ENCODE measurements around the gene BOLA1. TPM values are rescaled to one million over a fixed set of nuclear protein-coding genes. Genes with fewer than 3 reads are reported as not detected.
A peak's percentile ranks its signal among the peaks of the same experiment; 100 is the strongest.

Gene BOLA1
- total RNA-seq, 1 donor from 2014 or later = 6.3 TPM

- Histone ChIP-seq H3K27me3 (ENCODE audit: control insufficient read depth in 3 of 3, insufficient read depth in 3 of 3, low read length in 3 of 3) (no peaks in the 10 kb centered on the region), H3K4me1 (ENCODE audit: control insufficient read depth in 3 of 3, insufficient read depth in 3 of 3, low read length in 3 of 3) (peaks cover 25% of the 10 kb centered on the region in 3 donors), H3K36me3 (ENCODE audit: control insufficient read depth in 3 of 3, insufficient read depth in 3 of 3, low read length in 3 of 3) (peaks cover 34 to 37% (median 37%) of the 10 kb centered on the region in 3 donors)
Observed at GRCh38 chr1:149928401-149928724, 29.0 kb downstream of the BOLA1 start.

GRCh38 chr1:149929856-149930255 lies 30.5 kb downstream of the BOLA1 start:
- Histone ChIP-seq H3K27ac (ENCODE audit: low read depth, low read length) (no peak overlapping the region), H3K27me3 (ENCODE audit: control insufficient read depth in 3 of 3, insufficient read depth in 3 of 3, low read length in 3 of 3) (no peaks in the 10 kb centered on the region), H3K36me3 (ENCODE audit: control insufficient read depth in 3 of 3, insufficient read depth in 3 of 3, low read length in 3 of 3) (peaks cover 19 to 23% (median 23%) of the 10 kb centered on the region in 3 donors), H3K9me3 (ENCODE audit: control insufficient read depth in 3 of 3, low read length in 3 of 3) (no peaks in the 10 kb centered on the region), H3K4me3 (ENCODE audit: low read length in 3 of 3) (no peak overlapping the region), H3K4me1 (ENCODE audit: control insufficient read depth in 3 of 3, insufficient read depth in 3 of 3, low read length in 3 of 3) (peaks cover 25 to 32% (median 32%) of the 10 kb centered on the region in 3 donors), H3K9ac (ENCODE audit: low read depth in 1 of 3, low read length in 3 of 3) (no peak overlapping the region)

More at GRCh38 chr1:149928401-149928724, 29.0 kb downstream of the BOLA1 start:
- Histone ChIP-seq H3K9me3 (ENCODE audit: control insufficient read depth in 3 of 3, low read length in 3 of 3) (no peaks in the 10 kb centered on the region), H3K4me3 (ENCODE audit: low read length in 3 of 3) (peak overlapping the region; percentile 95 to 97 (median 97)), H3K9ac (ENCODE audit: low read depth in 1 of 3, low read length in 3 of 3) (peak overlapping the region; percentile 93 to 97 (median 95)), H3K27ac (ENCODE audit: low read depth, low read length) (peak overlapping the region; percentile 91)

- Histone ChIP-seq H3K9ac (ENCODE audit: low read depth in 1 of 3, low read length in 3 of 3) (no peak overlapping the region), H3K4me3 (ENCODE audit: low read length in 3 of 3) (no peak overlapping the region), H3K27ac (ENCODE audit: low read depth, low read length) (no peak overlapping the region), H3K36me3 (ENCODE audit: control insufficient read depth in 3 of 3, insufficient read depth in 3 of 3, low read length in 3 of 3) (peaks cover 5 to 9% (median 8%) of the 10 kb centered on the region in 3 donors), H3K27me3 (ENCODE audit: control insufficient read depth in 3 of 3, insufficient read depth in 3 of 3, low read length in 3 of 3) (no peaks in the 10 kb centered on the region), H3K9me3 (ENCODE audit: control insufficient read depth in 3 of 3, low read length in 3 of 3) (no peaks in the 10 kb centered on the region), H3K4me1 (ENCODE audit: control insufficient read depth in 3 of 3, insufficient read depth in 3 of 3, low read length in 3 of 3) (peaks cover 22 to 33% (median 27%) of the 10 kb centered on the region in 3 donors)
Observed at GRCh38 chr1:149931212-149931790, 31.9 kb downstream of the BOLA1 start.

- Histone ChIP-seq H3K36me3 (ENCODE audit: control insufficient read depth in 3 of 3, insufficient read depth in 3 of 3, low read length in 3 of 3) (peaks cover 0 to 5% (median under 1%) of the 10 kb centered on the region in 3 donors), H3K27me3 (ENCODE audit: control insufficient read depth in 3 of 3, insufficient read depth in 3 of 3, low read length in 3 of 3) (no peaks in the 10 kb centered on the region), H3K27ac (ENCODE audit: low read depth, low read length) (no peak overlapping the region), H3K4me1 (ENCODE audit: control insufficient read depth in 3 of 3, insufficient read depth in 3 of 3, low read length in 3 of 3) (peaks cover 22 to 35% (median 29%) of the 10 kb centered on the region in 3 donors), H3K9ac (ENCODE audit: low read depth in 1 of 3, low read length in 3 of 3) (no peak overlapping the region), H3K9me3 (ENCODE audit: control insufficient read depth in 3 of 3, low read length in 3 of 3) (no peaks in the 10 kb centered on the region), H3K4me3 (ENCODE audit: low read length in 3 of 3) (no peak overlapping the region)
Observed at GRCh38 chr1:149932474-149932873, 33.1 kb downstream of the BOLA1 start.

- H3K36me3 ChIP-seq (ENCODE audit: control insufficient read depth in 3 of 3, insufficient read depth in 3 of 3, low read length in 3 of 3) = peaks cover 0 to 5% (median 0%) of the 10 kb centered on the region in 3 donors
- H3K9me3 ChIP-seq (ENCODE audit: control insufficient read depth in 3 of 3, low read length in 3 of 3) = no peaks in the 10 kb centered on the region
- no peak overlapping the region for H3K4me3 ChIP-seq (ENCODE audit: low read length in 3 of 3)
- H3K27me3 ChIP-seq (ENCODE audit: control insufficient read depth in 3 of 3, insufficient read depth in 3 of 3, low read length in 3 of 3) = no peaks in the 10 kb centered on the region
- no peak overlapping the region for H3K9ac ChIP-seq (ENCODE audit: low read depth in 1 of 3, low read length in 3 of 3)
- H3K27ac ChIP-seq (ENCODE audit: low read depth, low read length) = no peak overlapping the region
- peaks cover 27 to 39% (median 34%) of the 10 kb centered on the region in 3 donors for H3K4me1 ChIP-seq (ENCODE audit: control insufficient read depth in 3 of 3, insufficient read depth in 3 of 3, low read length in 3 of 3)
Observed at GRCh38 chr1:149933208-149933607, 33.8 kb downstream of the BOLA1 start.

- Histone ChIP-seq H3K27ac (ENCODE audit: low read depth, low read length) (no peak overlapping the region), H3K4me3 (ENCODE audit: low read length in 3 of 3) (no peak overlapping the region), H3K4me1 (ENCODE audit: control insufficient read depth in 3 of 3, insufficient read depth in 3 of 3, low read length in 3 of 3) (peaks cover 29 to 44% (median 37%) of the 10 kb centered on the region in 3 donors), H3K27me3 (ENCODE audit: control insufficient read depth in 3 of 3, insufficient read depth in 3 of 3, low read length in 3 of 3) (no peaks in the 10 kb centered on the region), H3K9ac (ENCODE audit: low read depth in 1 of 3, low read length in 3 of 3) (no peak overlapping the region), H3K36me3 (ENCODE audit: control insufficient read depth in 3 of 3, insufficient read depth in 3 of 3, low read length in 3 of 3) (peaks cover 0 to 5% (median 0%) of the 10 kb centered on the region in 3 donors), H3K9me3 (ENCODE audit: control insufficient read depth in 3 of 3, low read length in 3 of 3) (no peaks in the 10 kb centered on the region)
Observed at GRCh38 chr1:149934356-149934755, 35.0 kb downstream of the BOLA1 start.

GRCh38 chr1:149936170-149936991 lies 37.0 kb downstream of the BOLA1 start, which contains the start of gene MTMR11:
MTMR11 (minus strand) TSS chr1:149936879; CDS start chr1:149936647, 232 bp downstream.
- Histone ChIP-seq H3K36me3 (ENCODE audit: control insufficient read depth in 3 of 3, insufficient read depth in 3 of 3, low read length in 3 of 3) (no peaks in the 10 kb centered on the region), H3K9ac (ENCODE audit: low read depth in 1 of 3, low read length in 3 of 3) (peak within 1 kb of the TSS; percentile 64 to 71 (median 70)), H3K9me3 (ENCODE audit: control insufficient read depth in 3 of 3, low read length in 3 of 3) (no peaks in the 10 kb centered on the region), H3K4me1 (ENCODE audit: control insufficient read depth in 3 of 3, insufficient read depth in 3 of 3, low read length in 3 of 3) (peaks cover 30 to 51% (median 38%) of the 10 kb centered on the region in 3 donors), H3K27ac (ENCODE audit: low read depth, low read length) (peak within 1 kb of the TSS; percentile 62), H3K4me3 (ENCODE audit: low read length in 3 of 3) (peak within 1 kb of the TSS; percentile 65 to 85 (median 72)), H3K27me3 (ENCODE audit: control insufficient read depth in 3 of 3, insufficient read depth in 3 of 3, low read length in 3 of 3) (no peaks in the 10 kb centered on the region)

- Histone ChIP-seq H3K9ac (ENCODE audit: low read depth in 1 of 3, low read length in 3 of 3) (peak overlapping the region; percentile 64 to 71 (median 70)), H3K27me3 (ENCODE audit: control insufficient read depth in 3 of 3, insufficient read depth in 3 of 3, low read length in 3 of 3) (no peaks in the 10 kb centered on the region), H3K9me3 (ENCODE audit: control insufficient read depth in 3 of 3, low read length in 3 of 3) (no peaks in the 10 kb centered on the region), H3K4me1 (ENCODE audit: control insufficient read depth in 3 of 3, insufficient read depth in 3 of 3, low read length in 3 of 3) (peaks cover 30 to 51% (median 40%) of the 10 kb centered on the region in 3 donors), H3K27ac (ENCODE audit: low read depth, low read length) (peak overlapping the region; percentile 62), H3K4me3 (ENCODE audit: low read length in 3 of 3) (peak overlapping the region; percentile 65 to 85 (median 72)), H3K36me3 (ENCODE audit: control insufficient read depth in 3 of 3, insufficient read depth in 3 of 3, low read length in 3 of 3) (no peaks in the 10 kb centered on the region)
Observed at GRCh38 chr1:149936992-149937705, 37.8 kb downstream of the BOLA1 start.

GRCh38 chr1:149937759-149938158 lies 38.4 kb downstream of the BOLA1 start:
- H3K4me1 ChIP-seq (ENCODE audit: control insufficient read depth in 3 of 3, insufficient read depth in 3 of 3, low read length in 3 of 3) = peaks cover 30 to 51% (median 40%) of the 10 kb centered on the region in 3 donors
- H3K27ac ChIP-seq (ENCODE audit: low read depth, low read length) = peak overlapping the region; percentile 62
- H3K9ac ChIP-seq (ENCODE audit: low read depth in 1 of 3, low read length in 3 of 3) = peak overlapping the region in 2 of 3 donors; percentile 32 to 38
- H3K9me3 ChIP-seq (ENCODE audit: control insufficient read depth in 3 of 3, low read length in 3 of 3) = no peaks in the 10 kb centered on the region
- H3K4me3 ChIP-seq (ENCODE audit: low read length in 3 of 3) = peak overlapping the region in 1 of 3 donors; percentile 65
- H3K36me3 ChIP-seq (ENCODE audit: control insufficient read depth in 3 of 3, insufficient read depth in 3 of 3, low read length in 3 of 3) = no peaks in the 10 kb centered on the region
- H3K27me3 ChIP-seq (ENCODE audit: control insufficient read depth in 3 of 3, insufficient read depth in 3 of 3, low read length in 3 of 3) = no peaks in the 10 kb centered on the region
